OCI-LY1 (cell line): ENCODE measurements around the gene BIN1.

Experiments
- CTCF ChIP-seq: fragments of 200-600 bp; sonication (generic), shearing (Covaris generic); IDR thresholded peaks from 2 replicates; pipeline ENCODE4 v1.5.1; 2017; ENCODE audit warnings: mild to moderate bottlenecking, antibody characterized with exemption, low read length, moderate library complexity, mixed read lengths
- EZH2 ChIP-seq: fragments of 200-600 bp; sonication (generic), shearing (Covaris generic); IDR thresholded peaks from 2 replicates; pipeline ENCODE4 v1.8.0; 2017; ENCODE audit warnings: borderline replicate concordance, mixed run types, mild to moderate bottlenecking, antibody characterized with exemption, low read length, moderate library complexity, mixed read lengths

DNA sequence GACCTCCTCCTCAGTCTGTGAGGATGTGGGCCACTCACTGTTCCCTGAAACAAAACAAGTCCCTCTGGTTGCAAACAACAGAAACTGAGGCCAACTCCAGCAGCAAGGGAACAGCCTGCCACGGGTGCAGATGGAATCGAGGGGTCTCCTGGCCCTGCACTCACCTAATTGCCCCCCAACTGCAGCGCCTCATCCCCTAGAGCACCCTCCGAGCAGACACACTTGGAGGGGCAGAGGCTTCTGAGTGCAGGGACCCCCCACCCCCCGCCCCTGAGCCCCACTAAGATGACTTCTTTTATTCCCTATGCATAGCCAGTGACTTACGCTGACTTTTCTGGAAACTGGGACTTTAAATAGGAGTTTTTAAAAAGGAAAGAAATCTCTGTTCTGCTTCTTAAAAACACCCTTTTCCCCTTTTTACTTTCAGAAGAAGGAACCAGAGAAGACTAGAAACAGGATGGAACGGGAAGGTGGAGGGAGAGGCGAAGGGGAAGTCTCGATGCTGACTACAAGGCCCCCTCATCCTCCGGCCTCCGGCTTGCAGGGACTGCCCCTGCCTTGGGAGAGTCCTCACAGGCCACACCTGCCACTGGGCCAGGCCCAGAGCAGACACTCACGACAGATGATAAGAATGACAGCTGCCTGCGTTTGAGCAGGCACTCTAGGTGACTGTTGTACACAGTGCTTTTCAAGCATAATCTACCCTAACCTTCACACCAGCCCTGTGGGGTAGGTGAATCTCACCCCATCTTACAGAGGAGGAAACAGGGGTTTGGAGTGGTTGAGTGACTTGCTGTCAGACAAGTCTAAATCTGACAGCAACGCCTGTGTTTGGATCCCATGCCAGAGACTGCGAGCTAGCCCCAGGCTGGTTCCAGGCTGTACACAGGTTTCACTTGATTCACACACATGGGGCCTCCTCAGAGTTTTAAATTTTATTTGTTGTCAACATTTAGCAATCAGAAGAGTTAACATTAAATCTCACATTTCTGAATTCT is 28.2 kb upstream of the BIN1 start:
- TF ChIP-seq CTCF (no peak), EZH2 (no peak)
